GM23248 (cell line): ENCODE data around the gene C10orf105. TPM values are rescaled to one million over a fixed set of nuclear protein-coding genes. Genes with fewer than 3 reads are reported as not detected.
A peak's percentile ranks its signal among the peaks of the same experiment; 100 is the strongest.

ENCODE experiments used
- DNase-seq: peaks from one replicate; pipeline ENCODE4 v3.0.0-alpha.2; 2015
- H2AFZ ChIP-seq: fragments of 200-600 bp; sonication (generic); 2 replicates; pipeline ENCODE4 v1.6.1; 2016; ENCODE audit warnings: antibody characterized with exemption
- H3F3A ChIP-seq: fragments of 200-600 bp; sonication (generic); 2 replicates; pipeline ENCODE4 v1.6.1; 2016; ENCODE audit warnings: mild to moderate bottlenecking, antibody characterized with exemption, mixed run types; ENCODE audit not compliant: insufficient read depth
- H3K27ac ChIP-seq: fragments of 200-600 bp; sonication (generic); 2 replicates; pipeline ENCODE4 v1.5.1; 2016; ENCODE audit warnings: mild to moderate bottlenecking
- H3K27me3 ChIP-seq: fragments of 200-600 bp; sonication (generic); replicated peaks from 2 replicates; pipeline ENCODE4 v1.6.1; 2016; ENCODE audit warnings: mild to moderate bottlenecking; ENCODE audit not compliant: insufficient read depth
- H3K36me3 ChIP-seq: fragments of 200-600 bp; sonication (generic); 2 replicates; pipeline ENCODE4 v1.6.1; 2016; ENCODE audit warnings: low read depth, mild to moderate bottlenecking
- H3K4me1 ChIP-seq: fragments of 200-600 bp; sonication (generic); 2 replicates; pipeline ENCODE4 v1.6.1; 2016; ENCODE audit warnings: mild to moderate bottlenecking; ENCODE audit not compliant: insufficient read depth
- H3K4me2 ChIP-seq: fragments of 200-600 bp; sonication (generic); one replicate; pipeline ENCODE4 v1.6.1; 2016; ENCODE audit warnings: mild to moderate bottlenecking; ENCODE audit not compliant: unreplicated experiment
- H3K4me3 ChIP-seq: fragments of 200-600 bp; sonication (generic); 2 replicates; pipeline ENCODE4 v1.5.1; 2016; ENCODE audit warnings: mild to moderate bottlenecking
- H3K79me2 ChIP-seq: fragments of 200-600 bp; sonication (generic); 2 replicates; pipeline ENCODE4 v1.6.1; 2016; ENCODE audit warnings: mild to moderate bottlenecking; ENCODE audit not compliant: insufficient read depth
- H3K9ac ChIP-seq: fragments of 200-600 bp; sonication (generic); 2 replicates; pipeline ENCODE4 v1.6.1; 2016; ENCODE audit warnings: mild to moderate bottlenecking
- H3K9me2 ChIP-seq: fragments of 200-600 bp; sonication (generic); 2 replicates; pipeline ENCODE4 v1.6.1; 2016; ENCODE audit warnings: mixed run types, mild to moderate bottlenecking, moderate library complexity; ENCODE audit not compliant: insufficient read depth
- H3K9me3 ChIP-seq: fragments of 200-600 bp; sonication (generic); one replicate; pipeline ENCODE4 v1.6.1; 2017; ENCODE audit warnings: low read depth
- H4K20me1 ChIP-seq: fragments of 200-600 bp; sonication (generic); 2 replicates; pipeline ENCODE4 v1.6.0; 2016; ENCODE audit not compliant: insufficient read depth
- EZH2 ChIP-seq: fragments of 200-600 bp; sonication (generic); IDR thresholded peaks from 2 replicates; pipeline ENCODE4 v1.6.1; 2018; ENCODE audit warnings: antibody characterized with exemption, mild to moderate bottlenecking; ENCODE audit not compliant: insufficient read depth, poor library complexity, severe bottlenecking
- EZH2phosphoT487 ChIP-seq: fragments of 200-600 bp; sonication (generic); IDR thresholded peaks from 2 replicates; pipeline ENCODE4 v1.6.1; 2018; ENCODE audit warnings: antibody characterized with exemption, moderate library complexity, mild to moderate bottlenecking, low read depth; ENCODE audit not compliant: insufficient read depth
- WGBS, 2 experiments: methylation state at CpG; one replicate each; pipeline ENCODE4 v1.1.6; 2015 to 2017; ENCODE audit warnings: low lambda C conversion rate in 2 of 2, low coverage in 1 of 2; ENCODE audit errors: missing lambda C conversion rate in 2 of 2; 5-methylcytosine and 5-hydroxymethylcytosine counted together
- in situ Hi-C: fragments of 300-500 bp; cut with MboI; formaldehyde crosslinking; loops from 2 replicates; pipeline ENCODE4 v1.15.0; 2020
- polyA plus RNA-seq: library from polyadenylated mRNA; unstranded; fragments of >200 nt; fragmentation: Nextera tagmentation; extraction: Ambion mirVana; gene quantifications from 2 replicates; pipeline ENCODE4 v1.2.1, GENCODE V29; 2016
- total RNA-seq: library from RNA; depleted of rRNA; stranded (reverse); fragments of >200 nt; shearing (Covaris generic); gene quantifications from 2 replicates; pipeline ENCODE4 v1.2.3, GENCODE V29; 2014

The C10orf105 gene
- total and polyA plus RNA-seq, 2 experiments from 2014 or later, result not detected

GRCh38 chr10:71740069-71740653, 20.6 kb upstream of the C10orf105 start:
- Histone ChIP-seq H3K9ac (no peak overlapping the region), H2AFZ (no peak overlapping the region), H3K4me2 (no peak overlapping the region), H3K9me3 (no peaks in the 10 kb centered on the region), H3K27me3 (no peaks in the 10 kb centered on the region), H3K9me2 (no peaks in the 10 kb centered on the region), H3K4me3 (no peak overlapping the region), H3K4me1 (peaks cover 11% of the 10 kb centered on the region), H3K27ac (no peak overlapping the region), H4K20me1 (no peaks in the 10 kb centered on the region), H3F3A (0 out of 2 replicates have a peak, but pooled peaks cover 5% of the 10 kb centered on the region), H3K79me2 (no peaks in the 10 kb centered on the region), H3K36me3 (no peaks in the 10 kb centered on the region)
- no peak for DNase-seq
- WGBS, 2 experiments, result 66% methylated on average over 9 of the region's 9 CpGs
- TF ChIP-seq EZH2phosphoT487 (no peak), EZH2 (no peak)
- in situ Hi-C loops, result no loop called here

DNA sequence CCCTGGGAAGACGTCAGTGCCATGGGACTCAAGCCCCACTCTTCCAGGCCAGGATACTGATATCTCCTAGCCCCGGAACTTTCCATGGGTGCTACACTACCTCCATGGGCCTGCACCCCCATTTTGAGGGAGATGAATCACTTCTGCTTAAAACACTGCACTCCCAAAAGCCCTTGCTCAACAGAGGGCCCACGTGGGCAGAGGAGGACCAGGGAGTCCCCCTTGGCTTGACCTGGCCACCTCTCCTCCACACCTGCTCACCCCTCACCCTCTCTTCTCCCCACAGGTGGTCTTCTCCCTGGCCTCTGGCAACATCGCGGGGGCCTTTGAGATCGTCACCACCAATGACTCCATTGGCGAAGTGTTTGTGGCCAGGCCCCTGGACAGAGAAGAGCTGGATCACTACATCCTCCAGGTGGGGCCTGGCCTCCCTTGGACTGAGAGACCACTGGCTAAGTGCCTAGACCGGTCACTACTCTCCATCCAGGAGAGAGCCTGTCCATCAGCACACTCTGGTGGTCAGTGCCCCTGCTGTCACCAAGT, 19.9 kb upstream of the C10orf105 start:
- Histone ChIP-seq H3K27me3 (no peaks in the 10 kb centered on the region), H4K20me1 (no peaks in the 10 kb centered on the region), H3K4me1 (peaks cover 11% of the 10 kb centered on the region), H3K4me2 (no peak overlapping the region), H3K27ac (no peak overlapping the region), H3K9me3 (no peaks in the 10 kb centered on the region), H3K9ac (no peak overlapping the region), H2AFZ (no peak overlapping the region), H3K36me3 (no peaks in the 10 kb centered on the region), H3K4me3 (no peak overlapping the region), H3K79me2 (no peaks in the 10 kb centered on the region), H3F3A (0 out of 2 replicates have a peak, but pooled peaks cover 5% of the 10 kb centered on the region), H3K9me2 (no peaks in the 10 kb centered on the region)
- DNase-seq, result no peak
- in situ Hi-C loops, result no loop called here
- no peak for TF ChIP-seq EZH2phosphoT487
- TF ChIP-seq EZH2, result no peak
- WGBS, 2 experiments, result 83 to 86% methylated on average over 8 of the region's 8 CpGs

GRCh38 chr10:71737834-71738197, 18.2 kb upstream of the C10orf105 start:
- no peaks in the 10 kb centered on the region for H4K20me1 ChIP-seq
- no peak overlapping the region for H3K4me3 ChIP-seq
- no peak overlapping the region for H3K27ac ChIP-seq
- H2AFZ ChIP-seq, result peak overlapping the region; percentile 80
- H3K9me3 ChIP-seq, result no peaks in the 10 kb centered on the region
- peak overlapping the region; percentile 9 for H3K4me2 ChIP-seq
- 26 to 27% methylated on average over 3 of the region's 3 CpGs for WGBS, 2 experiments
- peak; percentile 38 for DNase-seq
- H3K4me1 ChIP-seq, result peaks cover 11% of the 10 kb centered on the region
- H3K9me2 ChIP-seq, result no peaks in the 10 kb centered on the region
- H3F3A ChIP-seq, result 0 out of 2 replicates have a peak, but pooled peaks cover 5% of the 10 kb centered on the region
- H3K79me2 ChIP-seq, result no peaks in the 10 kb centered on the region
- in situ Hi-C loops, result no loop called here
- no peak overlapping the region; the same call in 1 of the 2 replicates for H3K9ac ChIP-seq
- TF ChIP-seq EZH2 (no peak), EZH2phosphoT487 (no peak)
- H3K27me3 ChIP-seq, result no peaks in the 10 kb centered on the region
- H3K36me3 ChIP-seq, result no peaks in the 10 kb centered on the region

- Histone ChIP-seq H3K4me1 (peaks cover 11% of the 10 kb centered on the region), H3F3A (0 out of 2 replicates have a peak, but pooled peaks cover 5% of the 10 kb centered on the region), H4K20me1 (no peaks in the 10 kb centered on the region), H3K9me3 (no peaks in the 10 kb centered on the region), H3K9me2 (no peaks in the 10 kb centered on the region), H2AFZ (peak overlapping the region; percentile 80), H3K4me3 (no peak overlapping the region), H3K4me2 (no peak overlapping the region), H3K27ac (no peak overlapping the region), H3K27me3 (no peaks in the 10 kb centered on the region), H3K36me3 (no peaks in the 10 kb centered on the region), H3K79me2 (no peaks in the 10 kb centered on the region), H3K9ac (no peak overlapping the region)
- TF ChIP-seq EZH2phosphoT487 (no peak), EZH2 (no peak)
- in situ Hi-C loops, result no loop called here
- DNase-seq, result no peak
- WGBS, 2 experiments, result 74 to 75% methylated on average over 12 of the region's 12 CpGs
Measured at GRCh38 chr10:71737001-71737833, 17.6 kb upstream of the C10orf105 start.
